Mesangial cell (primary cell): ENCODE results near the gene ATPAF2. TPM values are rescaled to one million over a fixed set of nuclear protein-coding genes. Genes with fewer than 3 reads are reported as not detected.

Experiments
- total RNA-seq: library from RNA; depleted of rRNA; stranded (reverse); fragments of >200 nt; gene quantifications from 2 replicates; pipeline ENCODE4 v1.2.3, GENCODE V29; 2015

The ATPAF2 gene
- 12.5 and 22.3 TPM in 2 replicates for total RNA-seq

GRCh38 chr17:18038861-18039534, at the start of gene ATPAF2, which contains the start of gene GID4:
ATPAF2 (minus strand) TSS chr17:18039168; CDS start chr17:18039013, 155 bp downstream.
GID4 (plus strand) TSS chr17:18039408; CDS start chr17:18039465, 57 bp downstream.

GRCh38 chr17:18087610-18088491, 48.9 kb upstream of the ATPAF2 start, which contains the start of gene DRG2:
DRG2 (plus strand) TSS chr17:18087948; CDS start chr17:18088024, 76 bp downstream.

GRCh38 chr17:17972126-17972951, 66.6 kb downstream of the ATPAF2 start, which contains the start of the genes DRC3 and TOM1L2:
DRC3 (plus strand) TSS chr17:17972862; CDS start chr17:17977599, 4,737 bp downstream.
TOM1L2 (minus strand) TSS chr17:17972400; CDS start chr17:17972313, 87 bp downstream.

Other genes with a start within 250 kb of the ATPAF2 start
- gene SREBF1, start 202.2 kb downstream of the ATPAF2 start, total RNA-seq = 100 and 135 TPM in 2 replicates
- gene TOM1L2, start 66.8 kb downstream of the ATPAF2 start, total RNA-seq = 23.8 and 41.8 TPM in 2 replicates
- 0.33 and 1.9 TPM in 2 replicates for gene DRC3, start 66.3 kb downstream of the ATPAF2 start, total RNA-seq
- 4.6 and 6.6 TPM in 2 replicates for gene GID4, start 240 bp upstream of the ATPAF2 start, total RNA-seq
- 40.4 and 46.4 TPM in 2 replicates for gene DRG2, start 48.8 kb upstream of the ATPAF2 start, total RNA-seq
- gene MYO15A, start 69.6 kb upstream of the ATPAF2 start, total RNA-seq = 0.16 and 0.63 TPM in 2 replicates
- 68.2 and 79.8 TPM in 2 replicates for gene ALKBH5, start 144.7 kb upstream of the ATPAF2 start, total RNA-seq
- gene LLGL1, start 186.5 kb upstream of the ATPAF2 start, total RNA-seq = 61.1 and 64.2 TPM in 2 replicates
- 354 and 419 TPM in 2 replicates for gene FLII, start 219.6 kb upstream of the ATPAF2 start, total RNA-seq
- 42.7 and 46.4 TPM in 2 replicates for gene MIEF2, start 221.5 kb upstream of the ATPAF2 start, total RNA-seq